HepG2 (cell line): ENCODE data around the gene TOR2A. TPM values are rescaled to one million over a fixed set of nuclear protein-coding genes. Genes with fewer than 3 reads are reported as not detected.

Source experiments
- ATAC-seq: fragments of 200-7000 bp; cut with Tn5 transposase; 3 replicates; pipeline ENCODE4 v1.9.1; 2020; ENCODE audit warnings: mild to moderate bottlenecking, moderate library complexity
- BruUV-seq: library from RNA; stranded (reverse); fragments of 400-500 nt; replicated peaks from 2 replicates; lab custom pipeline; 2021; lab: Mats Ljungman, UMichigan
- CTCF ChIA-PET: fragments of 300-600 bp; formaldehyde crosslinking; extraction: SDS; loops from one replicate; lab custom pipeline; 2021; ENCODE audit warnings: low total read pairs, inconsistent platforms, low intra/inter-chr PET ratio; lab: Yijun Ruan, JAX
- POLR2A ChIA-PET: fragments of 350-600 bp; sonication (Branson Sonifier 250); formaldehyde crosslinking; loops from one replicate; lab custom pipeline; 2020; ENCODE audit warnings: antibody characterized with exemption, inconsistent platforms; lab: Yijun Ruan, JAX
- DNase-seq: peaks from one replicate; pipeline ENCODE4 v3.0.0-alpha.2; 2015; ENCODE audit warnings: low spot score
- FAIRE-seq: peaks from 3 replicates; lab custom pipeline; 2011; peaks lifted over from hg19 to GRCh38; lab: Jason Lieb, UNC
- H2AFZ ChIP-seq: one replicate; pipeline ENCODE4 v1.6.1; 2011; ENCODE audit warnings: low read length, inconsistent platforms
- H3K27ac ChIP-seq: fragments of 300-600 bp; 3 replicates; pipeline ENCODE4 v1.8.0; 2011; ENCODE audit warnings: mixed run types, mild to moderate bottlenecking, mixed read lengths, low read length, inconsistent platforms; ENCODE audit not compliant: insufficient read depth; ENCODE audit errors: extremely low read length
- H3K27me3 ChIP-seq, 2 experiments: fragments of 200-600 bp in 1 of 2; 2 replicates in 1 of 2; 3 replicates in 1 of 2; pipeline versions ENCODE4 v1.6.0 to v1.8.0; 2011; ENCODE audit warnings: low read length in 2 of 2, mild to moderate bottlenecking in 2 of 2, moderate library complexity in 2 of 2, inconsistent platforms in 1 of 2; ENCODE audit not compliant: insufficient read depth in 2 of 2, control insufficient read depth in 1 of 2
- H3K36me3 ChIP-seq, 2 experiments: fragments of 200-600 bp in 1 of 2; replicated peaks in 1 of 2; 2 replicates in 1 of 2; 3 replicates in 1 of 2; pipeline versions ENCODE4 v1.5.1 to v1.8.0; 2011; ENCODE audit warnings: low read length in 2 of 2, inconsistent platforms in 1 of 2; ENCODE audit not compliant: insufficient read depth in 2 of 2, control insufficient read depth in 1 of 2
- H3K4me1 ChIP-seq: 2 replicates; pipeline ENCODE4 v1.5.1; 2012; ENCODE audit warnings: low read length, inconsistent platforms; ENCODE audit not compliant: insufficient read depth
- H3K4me2 ChIP-seq: 2 replicates; pipeline ENCODE4 v1.6.0; 2011; ENCODE audit warnings: low read depth, low read length, inconsistent platforms
- H3K4me3 ChIP-seq, 3 experiments: fragments of 200-600 bp in 1 of 3; sonication (generic), shearing (Covaris generic) in 1 of 3; replicated peaks in 1 of 3; 2 replicates each; pipeline ENCODE4 v1.5.1; 2011 to 2016; ENCODE audit warnings: low read length in 3 of 3, inconsistent platforms in 2 of 3, low read depth in 2 of 3, mild to moderate bottlenecking in 2 of 3, control low read depth in 1 of 3, mixed read lengths in 1 of 3; ENCODE audit not compliant: insufficient read depth in 1 of 3
- H3K79me2 ChIP-seq: one replicate; pipeline ENCODE4 v1.6.1; 2011; ENCODE audit warnings: low read length, inconsistent platforms; ENCODE audit not compliant: insufficient read depth
- H3K9ac ChIP-seq: 2 replicates; pipeline ENCODE4 v1.6.0; 2011; ENCODE audit warnings: mild to moderate bottlenecking, low read depth, low read length, inconsistent platforms; ENCODE audit not compliant: insufficient read depth
- H3K9me3 ChIP-seq: 2 replicates; pipeline ENCODE4 v1.5.1; 2012; ENCODE audit warnings: mild to moderate bottlenecking, low read length
- H4K20me1 ChIP-seq: 2 replicates; pipeline ENCODE4 v1.6.0; 2011; ENCODE audit warnings: inconsistent platforms, mild to moderate bottlenecking, low read length, moderate library complexity; ENCODE audit not compliant: insufficient read depth
- EED ChIP-seq: sonication (generic); formaldehyde crosslinking; IDR thresholded peaks from 2 replicates; pipeline ENCODE4 v1.5.0; 2020; ENCODE audit warnings: mild to moderate bottlenecking, missing genetic modification reagents
- KMT2A ChIP-seq: sonication (generic); formaldehyde crosslinking; IDR thresholded peaks from 2 replicates; pipeline ENCODE4 v1.4.0; 2020; ENCODE audit warnings: missing genetic modification reagents
- POLR2G ChIP-seq: fragments of 200-400 bp; formaldehyde crosslinking; IDR thresholded peaks from 2 replicates; pipeline ENCODE4 v1.6.1; 2018; ENCODE audit warnings: mild to moderate bottlenecking, low read depth, low read length, moderate library complexity
- SMYD3 ChIP-seq: sonication (generic); formaldehyde crosslinking; IDR thresholded peaks from 2 replicates; pipeline ENCODE4 v1.8.1; 2023; ENCODE audit warnings: mild to moderate bottlenecking, missing genetic modification reagents
- ZNF557 ChIP-seq: sonication (generic); formaldehyde crosslinking; IDR thresholded peaks from 2 replicates; pipeline ENCODE4 v1.4.0; 2020; ENCODE audit warnings: missing genetic modification reagents
- ZNF558 ChIP-seq: sonication (generic); formaldehyde crosslinking; IDR thresholded peaks from 2 replicates; pipeline ENCODE4 v1.9.0; 2022; ENCODE audit warnings: mild to moderate bottlenecking, missing genetic modification reagents, borderline replicate concordance
- ZXDC ChIP-seq: sonication (generic); formaldehyde crosslinking; IDR thresholded peaks from 2 replicates; pipeline ENCODE4 v1.5.0; 2020; ENCODE audit warnings: mild to moderate bottlenecking, missing genetic modification reagents
- WGBS: methylation state at CpG from one replicate; pipeline ENCODE4 v1.1.6; 2017; ENCODE audit warnings: low lambda C conversion rate; 5-methylcytosine and 5-hydroxymethylcytosine counted together
- in situ Hi-C: cut with HindIII; loops from 2 replicates; pipeline ENCODE4 v1.10.0; 2017; ENCODE audit warnings: low pct_unique_long_range_greater_than_20kb; ENCODE audit not compliant: extremely low pct_ligation_motif_present
- intact Hi-C: fragments of 100-400 bp; cut with micrococcal nuclease; formaldehyde crosslinking; loops from one replicate; pipeline ENCODE4 v1.10.0; 2022; ENCODE audit not compliant: unreplicated experiment
- polyA plus RNA-seq, 8 experiments: library from polyadenylated mRNA; depleted of rRNA in 3 of 8; stranded (reverse) in 7 of 8; unstranded in 1 of 8; fragments of >200 nt; fragmentation: Illumina TruSeq in 4 of 8; extraction: Trizol in 4 of 8; gene quantifications; 2 replicates each; pipeline versions ENCODE4 v1.2.1 to v1.2.3, GENCODE V29; 2011 to 2016; ENCODE audit warnings: low read depth in 4 of 8, missing spikeins in 1 of 8, mixed read lengths in 1 of 8; ENCODE audit not compliant: insufficient read depth in 1 of 8
- total RNA-seq, 5 experiments: library from RNA; depleted of rRNA; stranded (reverse); fragments of >200 nt; fragmentation: Illumina TruSeq; extraction: Trizol; gene quantifications; 2 replicates each; pipeline ENCODE4 v1.2.3, GENCODE V29; 2016; ENCODE audit warnings: low read depth in 1 of 5
- TF ChIP-seq, protein P1 (sequence below): sonication (generic); formaldehyde crosslinking; IDR thresholded peaks from 2 replicates; pipeline ENCODE4 v1.8.1; 2023; ENCODE audit warnings: mild to moderate bottlenecking, missing genetic modification reagents
- TF ChIP-seq, protein P2 (sequence below): sonication (generic); formaldehyde crosslinking; conservative IDR thresholded peaks from 2 replicates; pipeline ENCODE4 v1.4.0; 2020; ENCODE audit warnings: missing genetic modification reagents
- TF ChIP-seq, protein P3 (sequence below): sonication (generic); formaldehyde crosslinking; IDR thresholded peaks from 2 replicates; pipeline ENCODE4 v1.9.0; 2021; ENCODE audit warnings: missing genetic modification reagents, mild to moderate bottlenecking, borderline replicate concordance
- TF ChIP-seq, protein P4 (sequence below), 2 experiments: sonication (generic) in 1 of 2; formaldehyde crosslinking in 1 of 2; IDR thresholded peaks; 2 replicates each; pipeline versions ENCODE4 v1.6.1 to v1.9.0; 2014 to 2022; ENCODE audit warnings: antibody characterized with exemption in 1 of 2, borderline replicate concordance in 1 of 2, inconsistent platforms in 1 of 2, low read depth in 1 of 2, missing genetic modification reagents in 1 of 2

The TOR2A gene
- total and polyA plus RNA-seq, 2 of the 13 experiments (the other 11 are each of a cell fraction or from before 2014, with no cell fraction given), result 3.5 to 7.2 TPM

DNA sequence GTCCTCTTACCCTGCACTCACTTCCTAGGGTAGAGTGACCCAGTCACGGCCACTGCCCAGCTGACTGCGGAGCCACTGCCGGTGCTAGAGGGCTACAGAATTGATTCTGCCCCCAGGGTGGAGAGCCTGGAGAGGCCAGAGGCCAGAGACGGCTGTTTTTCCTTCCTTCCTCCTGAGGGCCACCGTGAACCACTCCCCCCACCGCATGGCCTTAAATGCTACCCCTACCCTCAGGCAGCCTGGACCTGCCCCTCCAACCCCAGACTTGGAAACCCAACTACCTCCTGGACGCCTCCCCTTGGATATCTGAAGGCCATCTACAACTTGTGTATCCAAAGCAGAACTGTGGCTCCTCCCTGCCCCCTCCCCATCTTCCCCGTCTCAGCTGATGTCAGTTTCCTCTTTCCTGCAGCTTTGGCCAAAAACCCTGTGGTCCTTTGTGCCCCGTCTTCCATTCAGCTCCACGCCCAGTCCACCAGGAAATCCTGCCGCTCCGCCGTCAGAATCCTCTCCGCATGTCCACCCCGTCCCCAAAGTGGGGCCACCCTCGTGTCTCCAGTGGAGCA is 27.1 kb upstream of the TOR2A start:
- DNase-seq, result no peak
- no TSS peak for BruUV-seq
- no peaks in the 10 kb centered on the region for H3K4me1 ChIP-seq
- in situ Hi-C loops, result no loop called here
- intact Hi-C loops, result no loop called here
- no peak overlapping the region for H3K27ac ChIP-seq
- H3K36me3 ChIP-seq, result no peaks in the 10 kb centered on the region
- no peak overlapping the region for H2AFZ ChIP-seq
- no peak for FAIRE-seq
- no peaks in the 10 kb centered on the region for H3K79me2 ChIP-seq
- no peak overlapping the region for H3K9ac ChIP-seq
- no peak overlapping the region for H3K4me2 ChIP-seq
- no peaks in the 10 kb centered on the region for H4K20me1 ChIP-seq
- H3K4me3 ChIP-seq, result no peak overlapping the region
- H3K27me3 ChIP-seq, result peaks cover 0 to 47% of the 10 kb centered on the region in 2 experiments; a peak in 3 of 5 replicates
- 24% methylated on average over 16 of the region's 16 CpGs for WGBS
- POLR2A ChIA-PET, result no interaction called here
- no peaks in the 10 kb centered on the region for H3K9me3 ChIP-seq
- no peak for ATAC-seq
- CTCF ChIA-PET, result no interaction called here
- TF ChIP-seq, protein P1, sequence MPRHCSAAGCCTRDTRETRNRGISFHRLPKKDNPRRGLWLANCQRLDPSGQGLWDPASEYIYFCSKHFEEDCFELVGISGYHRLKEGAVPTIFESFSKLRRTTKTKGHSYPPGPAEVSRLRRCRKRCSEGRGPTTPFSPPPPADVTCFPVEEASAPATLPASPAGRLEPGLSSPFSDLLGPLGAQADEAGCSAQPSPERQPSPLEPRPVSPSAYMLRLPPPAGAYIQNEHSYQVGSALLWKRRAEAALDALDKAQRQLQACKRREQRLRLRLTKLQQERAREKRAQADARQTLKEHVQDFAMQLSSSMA (CRISPR knock-in tag), result no peak
- TF ChIP-seq, protein P2, sequence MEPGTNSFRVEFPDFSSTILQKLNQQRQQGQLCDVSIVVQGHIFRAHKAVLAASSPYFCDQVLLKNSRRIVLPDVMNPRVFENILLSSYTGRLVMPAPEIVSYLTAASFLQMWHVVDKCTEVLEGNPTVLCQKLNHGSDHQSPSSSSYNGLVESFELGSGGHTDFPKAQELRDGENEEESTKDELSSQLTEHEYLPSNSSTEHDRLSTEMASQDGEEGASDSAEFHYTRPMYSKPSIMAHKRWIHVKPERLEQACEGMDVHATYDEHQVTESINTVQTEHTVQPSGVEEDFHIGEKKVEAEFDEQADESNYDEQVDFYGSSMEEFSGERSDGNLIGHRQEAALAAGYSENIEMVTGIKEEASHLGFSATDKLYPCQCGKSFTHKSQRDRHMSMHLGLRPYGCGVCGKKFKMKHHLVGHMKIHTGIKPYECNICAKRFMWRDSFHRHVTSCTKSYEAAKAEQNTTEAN (CRISPR knock-in tag), result no peak
- no peak for TF ChIP-seq SMYD3 (CRISPR knock-in tag)
- TF ChIP-seq, protein P3, sequence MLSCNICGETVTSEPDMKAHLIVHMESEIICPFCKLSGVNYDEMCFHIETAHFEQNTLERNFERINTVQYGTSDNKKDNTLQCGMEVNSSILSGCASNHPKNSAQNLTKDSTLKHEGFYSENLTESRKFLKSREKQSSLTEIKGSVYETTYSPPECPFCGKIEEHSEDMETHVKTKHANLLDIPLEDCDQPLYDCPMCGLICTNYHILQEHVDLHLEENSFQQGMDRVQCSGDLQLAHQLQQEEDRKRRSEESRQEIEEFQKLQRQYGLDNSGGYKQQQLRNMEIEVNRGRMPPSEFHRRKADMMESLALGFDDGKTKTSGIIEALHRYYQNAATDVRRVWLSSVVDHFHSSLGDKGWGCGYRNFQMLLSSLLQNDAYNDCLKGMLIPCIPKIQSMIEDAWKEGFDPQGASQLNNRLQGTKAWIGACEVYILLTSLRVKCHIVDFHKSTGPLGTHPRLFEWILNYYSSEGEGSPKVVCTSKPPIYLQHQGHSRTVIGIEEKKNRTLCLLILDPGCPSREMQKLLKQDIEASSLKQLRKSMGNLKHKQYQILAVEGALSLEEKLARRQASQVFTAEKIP (CRISPR knock-in tag), result no peak
- no peak for TF ChIP-seq KMT2A
- TF ChIP-seq ZNF557 (CRISPR knock-in tag), result no peak
- TF ChIP-seq ZXDC (CRISPR knock-in tag), result no peak
- no peak for TF ChIP-seq EED (CRISPR knock-in tag)
- TF ChIP-seq POLR2G, result no peak
- no peak for TF ChIP-seq ZNF558 (CRISPR knock-in tag)
- TF ChIP-seq, protein P4, sequence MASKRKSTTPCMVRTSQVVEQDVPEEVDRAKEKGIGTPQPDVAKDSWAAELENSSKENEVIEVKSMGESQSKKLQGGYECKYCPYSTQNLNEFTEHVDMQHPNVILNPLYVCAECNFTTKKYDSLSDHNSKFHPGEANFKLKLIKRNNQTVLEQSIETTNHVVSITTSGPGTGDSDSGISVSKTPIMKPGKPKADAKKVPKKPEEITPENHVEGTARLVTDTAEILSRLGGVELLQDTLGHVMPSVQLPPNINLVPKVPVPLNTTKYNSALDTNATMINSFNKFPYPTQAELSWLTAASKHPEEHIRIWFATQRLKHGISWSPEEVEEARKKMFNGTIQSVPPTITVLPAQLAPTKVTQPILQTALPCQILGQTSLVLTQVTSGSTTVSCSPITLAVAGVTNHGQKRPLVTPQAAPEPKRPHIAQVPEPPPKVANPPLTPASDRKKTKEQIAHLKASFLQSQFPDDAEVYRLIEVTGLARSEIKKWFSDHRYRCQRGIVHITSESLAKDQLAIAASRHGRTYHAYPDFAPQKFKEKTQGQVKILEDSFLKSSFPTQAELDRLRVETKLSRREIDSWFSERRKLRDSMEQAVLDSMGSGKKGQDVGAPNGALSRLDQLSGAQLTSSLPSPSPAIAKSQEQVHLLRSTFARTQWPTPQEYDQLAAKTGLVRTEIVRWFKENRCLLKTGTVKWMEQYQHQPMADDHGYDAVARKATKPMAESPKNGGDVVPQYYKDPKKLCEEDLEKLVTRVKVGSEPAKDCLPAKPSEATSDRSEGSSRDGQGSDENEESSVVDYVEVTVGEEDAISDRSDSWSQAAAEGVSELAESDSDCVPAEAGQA (IDR thresholded peaks at IDR 0.05; ENCODE audit: low read depth), result no peak
- TF ChIP-seq, protein P4 (CRISPR knock-in tag; IDR thresholded peaks at IDR 0.05; ENCODE audit: borderline replicate concordance), result no peak
